Naive B cell (primary cell): ENCODE results near the gene LUZP1. TPM values are rescaled to one million over a fixed set of nuclear protein-coding genes. Genes with fewer than 3 reads are reported as not detected.
"Not testable (repeated sequence)": the region's sequence is repeated elsewhere in the genome, so short reads cannot be mapped to it uniquely, and the experiment has no call there.

Experiments used
- ATAC-seq, 2 donors: fragments of 150-1000 bp; cut with Tn5 transposase; 2 replicates each; pipeline ENCODE4 v1.10.0; 2021; ENCODE audit warnings: low read depth in 2 of 2, mild to moderate bottlenecking in 2 of 2, moderate library complexity in 2 of 2
- DNase-seq: peaks from one replicate; pipeline ENCODE4 v3.0.0; 2022
- H3K27ac Mint-ChIP-seq, 6 donors: one replicate each; pipeline ENCODE4 v1.8.0; 2020 to 2022; ENCODE audit warnings: mild to moderate bottlenecking in 6 of 6, mixed read lengths in 6 of 6, moderate library complexity in 5 of 6, inconsistent platforms in 2 of 6
- H3K27me3 Mint-ChIP-seq, 3 donors: one replicate each; pipeline ENCODE4 v1.8.0; 2021 to 2022; ENCODE audit warnings: mixed read lengths in 3 of 3, mild to moderate bottlenecking in 1 of 3
- H3K36me3 Mint-ChIP-seq, 2 donors: one replicate each; pipeline ENCODE4 v1.8.0; 2020 to 2022; ENCODE audit warnings: mixed read lengths in 2 of 2, inconsistent platforms in 1 of 2, mild to moderate bottlenecking in 1 of 2
- H3K4me1 Mint-ChIP-seq, 3 donors: one replicate each; pipeline ENCODE4 v1.8.0; 2020 to 2022; ENCODE audit warnings: mixed read lengths in 3 of 3, inconsistent platforms in 1 of 3, mild to moderate bottlenecking in 1 of 3, moderate library complexity in 1 of 3
- H3K4me3 Mint-ChIP-seq, 8 donors: one replicate each; pipeline ENCODE4 v1.8.0; 2020 to 2022; ENCODE audit warnings: mild to moderate bottlenecking in 8 of 8, mixed read lengths in 8 of 8, moderate library complexity in 8 of 8, inconsistent platforms in 2 of 8
- H3K9me3 Mint-ChIP-seq, 7 donors: one replicate each; pipeline ENCODE4 v1.8.0; 2020 to 2022; ENCODE audit warnings: mixed read lengths in 7 of 7, mild to moderate bottlenecking in 5 of 7, inconsistent platforms in 2 of 7, moderate library complexity in 1 of 7
- polyA plus RNA-seq, 6 donors: library from polyadenylated mRNA; unstranded; fragments of 300-500 nt; fragmentation: Illumina TruSeq; gene quantifications; one replicate each; pipeline ENCODE4 v1.2.3, GENCODE V29; 2021; ENCODE audit warnings: low read depth in 6 of 6

Gene LUZP1
- polyA plus RNA-seq, 6 donors from 2014 or later = 1.3 to 14.1 (median 7.0) TPM

- peak overlapping the region in 1 of 6 donors; percentile 41 for H3K27ac Mint-ChIP-seq
- ATAC-seq (no peak), DNase-seq (no peak)
- peaks cover 13 to 42% (median 30%) of the 10 kb centered on the region in 3 donors for H3K27me3 Mint-ChIP-seq
- H3K4me1 Mint-ChIP-seq = peaks cover 0 to 8% (median 5%) of the 10 kb centered on the region in 3 donors
- H3K4me3 Mint-ChIP-seq = no peak overlapping the region
- no peaks in the 10 kb centered on the region for H3K36me3 Mint-ChIP-seq
- no peaks in the 10 kb centered on the region for H3K9me3 Mint-ChIP-seq
These were observed 33.6 kb upstream of the LUZP1 start for GRCh38 chr1:23202263-23202749.

DNA sequence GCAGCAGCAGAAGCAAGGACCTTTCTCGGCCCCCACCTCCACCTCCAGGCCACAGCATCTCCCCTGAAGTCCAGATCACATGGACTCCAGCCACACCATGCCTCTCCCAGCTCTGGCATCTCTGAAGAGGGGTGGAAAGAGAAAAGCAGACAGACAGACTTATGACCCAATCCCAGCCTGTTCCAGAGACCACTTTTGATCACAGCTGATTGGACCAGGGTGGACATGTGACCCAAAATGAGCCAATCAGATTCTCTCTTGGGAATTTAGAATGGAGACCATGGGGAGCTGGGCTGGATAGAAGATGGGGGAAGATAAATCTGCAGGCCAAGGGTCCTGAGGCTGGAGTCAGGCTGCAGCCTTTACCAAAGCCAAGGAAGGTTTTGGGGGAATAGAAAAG lies 32.2 kb upstream of the LUZP1 start:
- H3K27me3 Mint-ChIP-seq = peaks cover 8 to 33% (median 20%) of the 10 kb centered on the region in 3 donors
- H3K9me3 Mint-ChIP-seq = no peaks in the 10 kb centered on the region
- ATAC-seq (no peak), DNase-seq (no peak)
- H3K36me3 Mint-ChIP-seq = no peaks in the 10 kb centered on the region
- peaks cover 0 to 8% (median 5%) of the 10 kb centered on the region in 3 donors for H3K4me1 Mint-ChIP-seq
- no peak overlapping the region for H3K27ac Mint-ChIP-seq
- peak overlapping the region in 1 of 8 donors; percentile 62 for H3K4me3 Mint-ChIP-seq

- DNase-seq (no peak), ATAC-seq (no peak)
- peaks cover 8 to 27% (median 23%) of the 10 kb centered on the region in 3 donors for H3K27me3 Mint-ChIP-seq
- H3K27ac Mint-ChIP-seq = no peak overlapping the region
- no peak overlapping the region for H3K4me3 Mint-ChIP-seq
- H3K9me3 Mint-ChIP-seq = peaks cover 0 to 4% (median 0%) of the 10 kb centered on the region in 7 donors
- H3K36me3 Mint-ChIP-seq = no peaks in the 10 kb centered on the region
- peaks cover 0 to 8% (median 5%) of the 10 kb centered on the region in 3 donors for H3K4me1 Mint-ChIP-seq
These were observed 29.7 kb upstream of the LUZP1 start for GRCh38 chr1:23198373-23198772.

DNA sequence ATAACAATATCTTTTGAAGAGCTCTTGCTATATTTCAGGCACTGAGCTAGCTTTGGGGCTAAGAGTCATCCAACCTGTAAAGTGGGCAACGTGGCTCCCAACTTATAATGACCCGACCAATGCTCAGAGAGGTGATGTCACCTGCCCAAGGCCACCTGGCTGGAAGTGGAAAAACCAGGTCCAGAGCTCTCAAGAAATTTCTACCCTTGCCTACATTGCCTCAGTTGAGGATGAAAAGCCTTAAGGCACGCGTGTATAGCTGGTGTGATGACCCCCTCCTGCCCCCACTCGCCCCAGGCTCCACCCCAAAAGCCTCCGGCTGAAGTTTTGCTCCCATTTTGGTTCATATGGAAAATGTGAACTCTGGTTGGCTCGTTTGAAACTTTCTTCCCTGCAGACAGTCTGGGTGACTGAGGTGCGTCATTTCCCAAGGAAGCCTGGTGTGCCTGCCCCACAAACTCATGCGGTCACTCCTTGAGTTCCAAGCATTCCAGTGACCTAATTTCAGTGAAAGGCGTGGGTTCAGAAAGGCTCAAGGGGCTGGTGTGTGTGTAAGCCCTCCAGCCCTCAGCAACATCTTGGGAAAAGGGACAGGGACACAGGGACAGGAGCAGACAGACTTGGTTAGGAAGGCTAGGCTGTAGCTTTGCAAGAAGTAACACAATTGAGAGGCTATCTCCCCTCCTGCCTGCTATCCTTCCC lies 28.1 kb upstream of the LUZP1 start:
- Mint-ChIP-seq H3K4me3 (no peak overlapping the region), H3K36me3 (no peaks in the 10 kb centered on the region), H3K27ac (no peak overlapping the region), H3K27me3 (peaks cover 13 to 38% (median 29%) of the 10 kb centered on the region in 3 donors), H3K4me1 (peaks cover 0 to 3% (median 0%) of the 10 kb centered on the region in 3 donors), H3K9me3 (peaks cover 0 to 5% (median 0%) of the 10 kb centered on the region in 7 donors)
- no peak for DNase-seq
- no peak for ATAC-seq

DNA sequence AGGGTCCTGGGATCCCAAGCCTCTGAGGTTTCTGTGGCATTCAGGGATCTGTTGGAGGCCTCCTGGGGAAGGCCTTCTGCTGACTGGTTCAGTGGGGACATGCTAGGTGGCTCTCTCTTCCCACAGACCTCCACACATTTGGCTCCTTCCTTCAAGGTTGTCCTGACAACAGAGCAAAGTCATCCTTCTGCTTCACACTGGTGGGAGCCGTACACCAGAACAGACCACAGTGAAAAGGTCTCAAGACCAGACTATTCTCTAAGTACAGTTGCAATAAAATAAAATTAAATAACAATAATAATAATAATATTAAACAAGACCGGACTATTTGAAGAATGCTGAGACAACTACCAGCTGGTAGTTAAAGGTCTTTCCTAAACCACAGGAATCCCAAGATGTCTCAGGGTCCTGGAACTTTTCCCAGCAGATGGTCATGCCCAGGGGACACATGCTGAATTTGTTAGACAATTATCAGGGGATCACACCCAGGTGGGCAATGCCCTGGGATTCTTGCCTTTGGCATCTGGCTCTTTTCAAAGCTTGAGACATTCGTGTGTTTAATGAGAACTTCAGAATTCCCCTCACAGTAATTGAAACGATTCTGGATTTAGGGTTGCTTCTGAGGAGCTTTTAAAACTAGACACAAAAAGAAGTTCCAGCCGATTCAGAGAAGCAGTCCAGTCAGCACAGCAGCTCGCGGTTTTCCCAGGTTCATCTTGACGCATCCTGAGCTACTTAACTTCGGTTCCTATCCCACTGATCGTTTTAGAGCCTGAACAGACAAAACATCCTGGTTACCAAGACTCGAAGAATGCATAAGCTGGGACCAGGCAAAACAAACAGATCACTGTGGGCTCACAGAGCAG lies 25.7 kb upstream of the LUZP1 start:
- Mint-ChIP-seq H3K4me1 (no peaks in the 10 kb centered on the region), H3K36me3 (no peaks in the 10 kb centered on the region), H3K27ac (peak overlapping the region in 1 of 6 donors; percentile 11), H3K27me3 (peaks cover 17 to 41% (median 29%) of the 10 kb centered on the region in 3 donors), H3K4me3 (no peak overlapping the region), H3K9me3 (peaks cover 0 to 5% (median 0%) of the 10 kb centered on the region in 7 donors)
- DNase-seq = no peak
- ATAC-seq = no peak

DNA sequence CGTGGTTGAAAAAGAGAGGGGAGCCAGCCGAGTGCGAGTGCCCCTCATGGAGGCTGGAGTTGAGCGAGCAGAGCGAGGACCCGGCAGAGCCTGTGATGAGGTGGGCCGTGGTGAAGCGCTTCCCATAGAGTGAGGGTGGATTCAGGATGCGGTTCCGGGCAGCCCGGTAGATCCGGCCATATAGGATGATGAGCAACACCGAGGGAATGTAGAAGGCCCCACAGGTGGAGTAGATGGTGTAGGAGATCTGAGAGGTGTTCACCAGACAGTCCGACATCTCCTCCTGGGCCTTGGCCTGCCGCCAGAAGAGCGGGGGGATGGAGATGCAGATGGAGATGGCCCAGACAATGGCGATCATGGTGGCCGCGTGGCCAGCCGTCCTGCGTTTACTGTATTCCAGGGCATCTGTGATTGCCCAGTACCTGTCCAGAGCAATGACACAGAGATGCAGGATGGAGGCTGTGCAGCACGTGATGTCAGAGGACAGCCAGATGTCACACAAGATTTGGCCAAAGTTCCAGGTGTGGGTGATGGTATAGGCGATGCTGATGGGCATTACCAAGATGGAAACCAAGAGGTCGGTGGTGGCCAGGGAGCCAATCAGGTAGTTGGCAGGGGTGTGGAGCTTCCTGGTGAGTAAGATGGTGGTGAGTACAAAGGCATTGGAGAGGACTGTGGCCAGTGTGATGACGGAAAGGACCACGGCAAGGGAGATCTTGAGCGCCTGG lies 24.9 kb upstream of the LUZP1 start:
- H3K36me3 Mint-ChIP-seq = no peaks in the 10 kb centered on the region
- no peak overlapping the region for H3K27ac Mint-ChIP-seq
- no peak for DNase-seq
- peaks cover 0 to 5% (median 0%) of the 10 kb centered on the region in 7 donors for H3K9me3 Mint-ChIP-seq
- H3K4me3 Mint-ChIP-seq = no peak overlapping the region
- peaks cover 16 to 39% (median 26%) of the 10 kb centered on the region in 3 donors for H3K27me3 Mint-ChIP-seq
- no peaks in the 10 kb centered on the region for H3K4me1 Mint-ChIP-seq
- no peak for ATAC-seq

DNA sequence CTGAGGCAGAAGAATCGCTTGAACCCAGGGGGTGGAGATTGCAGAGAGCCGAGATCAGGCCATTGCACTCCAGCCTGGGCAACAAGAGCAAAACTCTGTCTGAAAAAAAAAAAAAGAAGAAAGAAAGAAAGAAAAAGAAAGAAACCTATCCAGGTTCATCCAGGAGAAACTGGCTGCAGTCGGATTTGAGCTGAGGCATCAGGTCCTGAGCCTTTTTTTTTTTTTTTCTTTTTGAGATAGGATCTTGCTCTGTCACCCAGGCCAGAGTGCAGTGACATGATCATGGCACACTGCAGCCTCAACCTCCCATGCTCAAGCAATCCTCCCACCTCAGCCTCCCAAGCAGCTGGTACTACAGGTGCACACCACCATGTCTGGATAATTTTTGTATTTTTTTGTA lies 22.5 kb upstream of the LUZP1 start:
- peaks cover 13 to 36% (median 22%) of the 10 kb centered on the region in 3 donors for H3K27me3 Mint-ChIP-seq
- no peak overlapping the region for H3K4me3 Mint-ChIP-seq
- H3K36me3 Mint-ChIP-seq = no peaks in the 10 kb centered on the region
- ATAC-seq (no peak), DNase-seq (no peak)
- H3K27ac Mint-ChIP-seq = no peak overlapping the region
- no peaks in the 10 kb centered on the region for H3K4me1 Mint-ChIP-seq
- peaks cover 0 to 5% (median 0%) of the 10 kb centered on the region in 7 donors for H3K9me3 Mint-ChIP-seq

DNA sequence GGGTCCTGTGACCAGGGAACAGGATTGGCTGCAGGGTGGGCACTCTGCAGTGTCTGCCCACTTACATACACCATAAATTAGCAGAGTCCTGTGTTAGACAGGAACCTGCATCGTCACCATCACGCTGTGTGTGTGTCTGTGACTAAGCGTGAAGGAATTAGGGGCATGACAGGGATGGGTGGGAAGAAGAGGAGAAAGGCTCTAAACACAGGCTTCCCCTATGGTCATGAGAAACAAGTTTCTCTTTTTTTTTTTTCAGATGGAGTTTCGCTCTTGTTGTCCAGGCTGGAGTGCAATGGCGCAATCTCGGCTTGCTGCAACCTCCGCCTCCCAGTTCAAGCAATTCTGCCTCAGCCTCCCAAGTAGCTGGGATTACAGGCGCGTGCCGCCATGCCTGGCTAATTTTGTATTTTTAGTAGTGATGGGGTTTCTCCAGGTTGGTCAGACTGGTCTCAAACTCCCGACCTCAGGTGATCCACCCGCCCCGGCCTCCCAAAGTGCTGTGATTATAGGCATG lies 20.3 kb upstream of the LUZP1 start:
- H3K27me3 Mint-ChIP-seq = peaks cover 9 to 30% (median 12%) of the 10 kb centered on the region in 3 donors
- not testable (repeated sequence) for H3K9me3 Mint-ChIP-seq, H3K4me1 Mint-ChIP-seq, ATAC-seq, H3K4me3 Mint-ChIP-seq, DNase-seq, H3K27ac Mint-ChIP-seq, H3K36me3 Mint-ChIP-seq

- Mint-ChIP-seq H3K27ac (no peak overlapping the region), H3K36me3 (no peaks in the 10 kb centered on the region), H3K4me3 (no peak overlapping the region), H3K4me1 (peaks cover 0 to 6% (median 4%) of the 10 kb centered on the region in 3 donors), H3K9me3 (peaks cover 0 to 1% (median 0%) of the 10 kb centered on the region in 7 donors), H3K27me3 (peaks cover 7 to 26% (median 9%) of the 10 kb centered on the region in 3 donors)
- DNase-seq (no peak), ATAC-seq (no peak)
These were observed 19.8 kb upstream of the LUZP1 start for GRCh38 chr1:23188434-23188884.

DNA sequence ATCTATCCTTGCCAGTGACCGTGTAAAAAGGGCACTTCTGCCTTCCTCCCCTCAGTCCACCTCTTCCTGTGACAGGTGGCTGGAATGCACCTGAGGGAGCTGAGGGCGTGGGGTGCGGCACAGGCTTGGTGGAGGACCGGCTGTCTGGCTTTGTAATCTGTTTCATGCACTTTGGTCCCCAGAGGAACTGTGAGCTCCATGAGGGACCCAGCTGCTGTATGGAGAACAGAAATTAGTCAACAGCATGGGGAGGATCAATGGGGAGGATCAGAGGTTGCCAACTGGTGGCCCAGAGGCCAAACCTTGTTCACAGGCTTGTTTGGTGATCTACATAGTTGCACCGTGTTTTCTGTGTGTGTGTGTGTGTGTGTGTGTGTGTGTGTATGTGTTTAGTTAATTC lies 19.0 kb upstream of the LUZP1 start:
- H3K4me1 Mint-ChIP-seq = peaks cover 0 to 6% (median 4%) of the 10 kb centered on the region in 3 donors
- H3K36me3 Mint-ChIP-seq = no peaks in the 10 kb centered on the region
- no peak overlapping the region for H3K4me3 Mint-ChIP-seq
- H3K27ac Mint-ChIP-seq = no peak overlapping the region
- DNase-seq (no peak), ATAC-seq (no peak)
- peaks cover 0 to 1% (median 0%) of the 10 kb centered on the region in 7 donors for H3K9me3 Mint-ChIP-seq
- peaks cover 0 to 29% (median 9%) of the 10 kb centered on the region in 3 donors for H3K27me3 Mint-ChIP-seq

DNA sequence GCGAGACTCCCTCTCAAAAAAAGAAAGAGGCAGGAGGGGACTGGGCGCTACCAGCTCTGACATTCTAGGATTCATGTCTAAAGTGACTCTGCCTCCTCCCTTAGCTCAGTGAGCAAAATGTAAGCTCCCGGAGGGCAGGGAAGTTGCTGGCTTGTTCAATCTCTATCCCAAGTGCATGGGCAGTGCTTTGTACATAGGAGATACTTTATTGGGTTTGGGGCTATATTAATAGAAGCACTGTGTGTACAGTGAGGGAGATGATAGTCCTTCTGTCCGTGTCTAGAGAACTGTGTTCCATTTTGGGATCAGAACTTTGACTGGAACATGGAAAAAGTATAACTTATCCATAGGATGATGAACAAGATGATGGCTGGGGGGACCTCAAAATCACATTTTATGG lies 16.7 kb upstream of the LUZP1 start:
- H3K4me1 Mint-ChIP-seq = peaks cover 0 to 6% (median 4%) of the 10 kb centered on the region in 3 donors
- no peak overlapping the region for H3K4me3 Mint-ChIP-seq
- DNase-seq = no peak
- no peak for ATAC-seq
- peaks cover 0 to 20% (median 2%) of the 10 kb centered on the region in 3 donors for H3K27me3 Mint-ChIP-seq
- peaks cover 0 to 1% (median 0%) of the 10 kb centered on the region in 7 donors for H3K9me3 Mint-ChIP-seq
- H3K36me3 Mint-ChIP-seq = no peaks in the 10 kb centered on the region
- no peak overlapping the region for H3K27ac Mint-ChIP-seq

DNA sequence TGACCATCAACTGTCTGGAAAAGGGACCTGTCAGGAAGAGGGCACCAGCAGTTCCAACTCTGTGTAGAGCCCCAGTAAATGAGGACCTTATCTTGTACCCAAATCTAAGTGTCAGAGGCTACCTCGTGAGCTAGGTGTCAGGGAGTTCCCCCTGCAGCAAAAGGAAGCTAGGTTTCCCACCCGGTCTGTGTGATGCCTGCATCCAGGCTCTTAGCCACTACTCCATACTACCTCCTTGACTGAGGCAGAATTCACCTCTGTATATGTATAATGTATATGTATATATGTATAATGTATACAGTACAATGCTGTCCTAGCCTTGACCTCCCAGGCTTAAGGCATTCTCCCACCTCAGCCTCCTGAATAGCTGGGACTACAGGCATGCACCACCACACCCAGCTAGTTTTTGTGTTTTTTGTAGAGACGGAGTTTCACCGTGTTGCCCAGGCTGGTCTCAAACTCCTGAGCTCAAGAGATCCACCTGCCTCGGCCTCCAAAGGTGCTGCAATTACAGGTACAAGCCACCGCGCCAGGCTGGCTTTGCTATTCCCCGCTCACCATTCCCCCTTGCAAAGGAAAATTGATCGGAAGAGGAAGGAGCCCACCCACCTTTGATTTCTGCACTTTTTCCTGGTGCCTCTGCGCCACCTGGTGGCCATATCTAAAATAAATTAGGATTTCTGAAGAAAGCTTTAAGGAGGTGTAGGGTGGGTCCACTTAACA lies 15.7 kb upstream of the LUZP1 start:
- Mint-ChIP-seq H3K36me3 (no peaks in the 10 kb centered on the region), H3K4me3 (peak overlapping the region in 7 of 8 donors; percentile 57 to 81 (median 72)), H3K9me3 (peaks cover 0 to 1% (median 0%) of the 10 kb centered on the region in 7 donors), H3K27me3 (peaks cover 0 to 12% (median 0%) of the 10 kb centered on the region in 3 donors), H3K27ac (peak overlapping the region in 2 of 6 donors; percentile 10 to 60), H3K4me1 (peaks cover 3 to 7% (median 7%) of the 10 kb centered on the region in 3 donors)
- ATAC-seq (peak in 1 of 2 donors; percentile 39), DNase-seq (peak; percentile 49)
